Choroid plexus epithelial cell (primary cell): ENCODE measurements around the gene BORA.

Experiments
- DNase-seq: peaks from one replicate; pipeline ENCODE4 v3.0.0-alpha.2; 2010; ENCODE audit warnings: low read depth
- H3K4me3 ChIP-seq: 2 replicates; pipeline ENCODE4 v1.5.1; 2011; ENCODE audit warnings: low read depth, mild to moderate bottlenecking, control low read depth, low read length, moderate library complexity
- CTCF ChIP-seq: conservative IDR thresholded peaks from 2 replicates; pipeline ENCODE4 v1.5.1; 2011; ENCODE audit warnings: low read depth, mild to moderate bottlenecking, control low read depth, inconsistent platforms, low read length, moderate library complexity

BORA gene

DNA sequence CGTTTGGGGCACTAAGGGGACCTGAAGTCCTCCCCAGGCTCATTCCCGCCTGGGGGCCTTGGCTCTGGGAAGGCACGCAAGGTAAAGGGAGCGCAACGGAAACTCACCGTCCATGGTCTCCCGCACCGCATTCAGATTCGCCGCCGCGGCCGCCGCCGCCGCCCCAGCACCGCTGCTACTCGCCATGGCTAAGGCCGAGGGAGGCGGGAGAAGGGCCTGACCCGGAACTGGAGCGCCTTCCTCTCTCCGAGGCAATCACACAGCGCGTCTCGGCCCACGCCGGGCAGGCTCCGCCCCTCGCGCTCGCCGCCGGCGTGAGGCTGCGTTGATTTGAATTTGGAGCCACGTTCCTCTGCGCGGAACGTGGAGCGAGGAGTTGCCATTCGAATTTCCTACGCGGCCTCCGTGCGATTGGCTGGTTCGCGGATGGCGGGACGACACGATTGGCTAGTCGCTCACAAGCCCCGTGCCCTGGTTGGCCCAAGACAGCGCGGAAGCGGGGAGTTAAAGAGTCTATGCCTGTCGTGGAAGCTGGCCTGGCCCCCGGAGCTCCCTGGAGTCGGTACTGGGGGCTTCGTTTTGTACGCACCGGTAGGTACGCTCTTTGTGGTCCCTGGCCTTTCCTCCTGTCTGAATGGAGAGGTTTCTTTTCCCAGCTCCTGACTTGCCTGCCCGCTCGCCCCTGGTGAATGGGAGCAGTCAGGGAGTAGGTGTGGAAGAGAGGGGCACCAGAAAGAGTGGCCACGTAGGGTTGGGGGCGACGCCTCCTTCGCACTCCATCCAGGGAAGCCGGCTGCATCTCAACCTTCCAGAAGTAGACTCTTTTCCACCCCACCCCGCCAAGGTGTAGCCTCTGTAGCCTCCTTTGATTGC lies at the start of gene BORA, which contains the start of gene MZT1:
BORA (plus strand) TSS at position 507 of the 873 bp plus-strand sequence. CDS start 1,018 bp downstream, outside the sequence.
MZT1 (minus strand) TSS at position 213 of the 873 bp plus-strand sequence; CDS start at position 186, 27 bp downstream.
- peak; percentile 99 for DNase-seq
- peak within 1 kb of the TSS; percentile 92 for H3K4me3 ChIP-seq
- TF ChIP-seq CTCF = no peak

DNA sequence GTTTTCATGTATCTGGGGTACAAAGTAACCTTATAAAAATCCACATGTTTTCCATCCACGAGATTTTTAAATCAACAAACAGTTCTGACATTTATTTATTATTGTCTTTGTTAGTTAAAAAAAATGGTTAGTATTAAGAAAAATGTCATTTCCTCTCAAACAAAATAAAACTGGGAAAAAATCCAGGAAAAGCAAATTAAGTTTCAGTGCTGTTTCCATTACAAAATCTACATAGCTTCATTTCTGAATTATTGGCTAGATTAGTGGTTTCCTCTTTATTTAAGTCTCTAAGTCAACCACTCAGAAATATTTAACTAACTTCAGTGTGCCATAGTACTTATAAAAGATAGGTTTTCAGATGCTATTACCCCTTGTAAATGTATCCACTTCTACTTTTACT lies 49.4 kb upstream of the BORA start:
- no peak for TF ChIP-seq CTCF
- DNase-seq = no peak
- H3K4me3 ChIP-seq = no peak overlapping the region

GRCh38 chr13:72680353-72680752 lies 47.4 kb upstream of the BORA start:
- no peak for DNase-seq
- no peak overlapping the region for H3K4me3 ChIP-seq
- TF ChIP-seq CTCF = no peak

DNA sequence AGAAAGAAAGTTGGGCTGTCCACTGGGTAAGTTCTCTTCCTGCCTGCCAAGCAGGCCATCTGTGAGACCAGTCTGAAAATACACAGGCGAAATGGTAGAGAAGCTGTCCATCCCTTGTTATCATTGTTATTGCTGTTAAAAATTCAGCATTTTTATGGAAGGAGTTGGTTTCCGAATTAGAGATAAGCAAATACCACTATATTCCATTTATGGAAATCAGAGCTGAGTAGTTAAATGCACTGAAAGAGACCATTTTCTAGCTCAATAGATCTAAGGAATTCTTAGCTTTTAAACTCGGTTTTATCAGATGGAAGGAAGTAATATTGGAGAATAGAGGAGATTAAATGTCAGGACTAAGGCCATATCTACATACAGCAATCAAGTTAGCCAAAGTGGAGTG lies 41.0 kb upstream of the BORA start:
- TF ChIP-seq CTCF = no peak
- DNase-seq = no peak
- H3K4me3 ChIP-seq = no peak overlapping the region

GRCh38 chr13:72689181-72689696 lies 38.5 kb upstream of the BORA start:
- H3K4me3 ChIP-seq = no peak overlapping the region
- TF ChIP-seq CTCF = no peak
- DNase-seq = no peak

- DNase-seq = no peak
- no peak for TF ChIP-seq CTCF
- H3K4me3 ChIP-seq = no peak overlapping the region
Measured at GRCh38 chr13:72692884-72693514, 34.7 kb upstream of the BORA start.
